CD14-positive monocyte (primary cell): ENCODE data around the gene FAM3C. TPM values are rescaled to one million over a fixed set of nuclear protein-coding genes. Genes with fewer than 3 reads are reported as not detected.

Experiments
- DNase-seq, 3 donors: peaks; one replicate each; pipeline ENCODE4 v3.0.0-alpha.2; 2011 to 2022
- H2AFZ ChIP-seq: 2 replicates; pipeline ENCODE4 v1.6.0; 2012; ENCODE audit warnings: mild to moderate bottlenecking, low read depth, low read length, inconsistent platforms; ENCODE audit not compliant: insufficient read depth, poor library complexity, severe bottlenecking
- H3K27ac ChIP-seq, 2 donors: 1 replicate in 1 of 2; 2 replicates in 1 of 2; pipeline ENCODE4 v1.5.1; 2012 to 2013; ENCODE audit warnings: low read length in 2 of 2, control low read depth in 1 of 2, inconsistent platforms in 1 of 2, low read depth in 1 of 2, mild to moderate bottlenecking in 1 of 2
- H3K27me3 ChIP-seq, 2 donors: one replicate each; pipeline versions ENCODE4 v1.6.0 to v1.6.1; 2011 to 2013; ENCODE audit warnings: low read length in 2 of 2; ENCODE audit not compliant: control insufficient read depth in 2 of 2, insufficient read depth in 2 of 2
- H3K36me3 ChIP-seq, 2 donors: replicated peaks in 1 of 2; 1 replicate in 1 of 2; 2 replicates in 1 of 2; pipeline versions ENCODE4 v1.5.1 to v1.6.1; 2012 to 2013; ENCODE audit warnings: low read length in 2 of 2, control low read depth in 1 of 2, inconsistent platforms in 1 of 2, mild to moderate bottlenecking in 1 of 2; ENCODE audit not compliant: insufficient read depth in 2 of 2, control insufficient read depth in 1 of 2
- H3K4me1 ChIP-seq, 2 donors: 1 replicate in 1 of 2; 2 replicates in 1 of 2; pipeline versions ENCODE4 v1.5.1 to v1.6.1; 2012 to 2013; ENCODE audit warnings: low read length in 2 of 2, control low read depth in 1 of 2, inconsistent platforms in 1 of 2, mild to moderate bottlenecking in 1 of 2, moderate library complexity in 1 of 2; ENCODE audit not compliant: insufficient read depth in 2 of 2, control insufficient read depth in 1 of 2
- H3K4me2 ChIP-seq: replicated peaks from 2 replicates; pipeline ENCODE3; 2012; ENCODE audit warnings: low read length, moderate library complexity, mild to moderate bottlenecking; ENCODE audit not compliant: poor library complexity, severe bottlenecking; ENCODE audit errors: extremely low read depth
- H3K4me3 ChIP-seq, 3 experiments: fragments of 200-600 bp in 1 of 3; sonication (generic) in 1 of 3; replicated peaks in 1 of 3; 1 replicate in 2 of 3; 2 replicates in 1 of 3; pipeline ENCODE4 v1.5.1; 2011 to 2013; ENCODE audit warnings: low read length in 3 of 3, mild to moderate bottlenecking in 3 of 3, control low read depth in 2 of 3, low read depth in 2 of 3, inconsistent platforms in 1 of 3, moderate library complexity in 1 of 3
- H3K79me2 ChIP-seq: 2 replicates; pipeline ENCODE4 v1.6.0; 2012; ENCODE audit warnings: mild to moderate bottlenecking, control low read depth, inconsistent platforms, low read length, moderate library complexity; ENCODE audit not compliant: insufficient read depth
- H3K9ac ChIP-seq: 2 replicates; pipeline ENCODE4 v1.6.0; 2017; ENCODE audit warnings: low read length, mild to moderate bottlenecking; ENCODE audit not compliant: insufficient read depth, poor library complexity, severe bottlenecking
- H3K9me3 ChIP-seq, 2 donors: replicated peaks in 1 of 2; 1 replicate in 1 of 2; 2 replicates in 1 of 2; pipeline versions ENCODE4 v1.5.1 to v1.6.1; 2012 to 2013; ENCODE audit warnings: low read length in 2 of 2, control low read depth in 1 of 2; ENCODE audit not compliant: control insufficient read depth in 1 of 2, insufficient read depth in 1 of 2
- H4K20me1 ChIP-seq: 2 replicates; pipeline ENCODE4 v1.6.0; 2012; ENCODE audit warnings: mild to moderate bottlenecking, low read length, control low read depth, moderate library complexity; ENCODE audit not compliant: insufficient read depth
- H3K27ac Mint-ChIP-seq, 7 donors: one replicate each; pipeline ENCODE4 v1.8.0; 2020; ENCODE audit warnings: mild to moderate bottlenecking in 7 of 7, mixed read lengths in 7 of 7, moderate library complexity in 6 of 7, inconsistent platforms in 2 of 7
- H3K27me3 Mint-ChIP-seq, 3 donors: one replicate each; pipeline ENCODE4 v1.8.0; 2021 to 2022; ENCODE audit warnings: low read depth in 3 of 3, mild to moderate bottlenecking in 3 of 3, mixed read lengths in 3 of 3, moderate library complexity in 3 of 3, inconsistent platforms in 1 of 3
- H3K36me3 Mint-ChIP-seq, 2 donors: one replicate each; pipeline ENCODE4 v1.8.0; 2020; ENCODE audit warnings: mixed read lengths in 2 of 2, inconsistent platforms in 1 of 2, mild to moderate bottlenecking in 1 of 2
- H3K4me1 Mint-ChIP-seq: one replicate; pipeline ENCODE4 v1.8.0; 2020; ENCODE audit warnings: mild to moderate bottlenecking, mixed read lengths
- H3K4me3 Mint-ChIP-seq, 2 donors: one replicate each; pipeline ENCODE4 v1.8.0; 2020; ENCODE audit warnings: mild to moderate bottlenecking in 2 of 2, mixed read lengths in 2 of 2, moderate library complexity in 1 of 2
- H3K9me3 Mint-ChIP-seq, 7 donors: one replicate each; pipeline ENCODE4 v1.8.0; 2020 to 2022; ENCODE audit warnings: mixed read lengths in 7 of 7, mild to moderate bottlenecking in 6 of 7, moderate library complexity in 6 of 7, inconsistent platforms in 2 of 7
- WGBS: methylation state at CpG from one replicate; pipeline ENCODE4 v1.1.5; 2013; ENCODE audit warnings: missing lambda C conversion rate; ENCODE audit not compliant: insufficient coverage; 5-methylcytosine and 5-hydroxymethylcytosine counted together
- intact Hi-C, 2 donors: fragments of 100-400 bp; cut with micrococcal nuclease; formaldehyde crosslinking; loops; one replicate each; pipeline versions ENCODE4 v1.15.0 to v1.15.1; 2023
- polyA plus RNA-seq, 3 donors: library from polyadenylated mRNA; depleted of rRNA in 1 of 3; unstranded in 2 of 3; stranded (reverse) in 1 of 3; fragments of 300-500 nt in 2 of 3; fragments of >200 nt in 1 of 3; fragmentation: Illumina TruSeq in 2 of 3; gene quantifications; 1 replicate in 2 of 3; 2 replicates in 1 of 3; pipeline ENCODE4 v1.2.3, GENCODE V29; 2012 to 2021
- TF ChIP-seq, protein P1 (sequence below): fragments of 200-600 bp; IDR thresholded peaks from one replicate; pipeline ENCODE4 v1.8.0; 2022; ENCODE audit warnings: antibody characterized with exemption, mild to moderate bottlenecking

The FAM3C gene
- polyA plus RNA-seq, 3 donors, result 5.5 to 13.0 (median 7.3) TPM

DNA sequence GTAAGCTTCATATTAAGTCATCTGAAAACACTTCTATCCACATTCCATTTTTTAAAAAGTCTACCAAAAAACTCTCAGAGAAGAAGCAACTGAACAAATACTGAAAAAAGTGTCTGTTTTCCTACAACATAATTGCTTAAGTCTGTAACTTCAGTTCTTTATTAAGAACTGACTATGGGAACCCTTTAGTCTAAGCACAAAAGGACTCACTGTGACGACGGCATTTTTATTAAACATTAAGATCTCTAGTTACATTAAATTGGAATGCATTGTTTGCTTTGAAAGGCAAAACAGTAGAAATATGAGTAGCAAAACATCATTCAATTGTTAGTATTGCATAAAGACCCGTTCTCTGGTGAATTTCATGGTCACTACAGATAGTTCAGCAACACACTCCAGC is 5.8 kb upstream of the FAM3C start:
- H3K4me3 Mint-ChIP-seq, result no peak overlapping the region
- H3K36me3 ChIP-seq, result no peaks in the 10 kb centered on the region
- peaks cover 0 to 2% (median 0%) of the 10 kb centered on the region in 7 donors for H3K9me3 Mint-ChIP-seq
- no peak overlapping the region for H3K9ac ChIP-seq
- no peak overlapping the region for H2AFZ ChIP-seq
- no peak overlapping the region for H3K4me3 ChIP-seq
- no peaks in the 10 kb centered on the region for H3K27me3 ChIP-seq
- no peaks in the 10 kb centered on the region for H3K4me1 Mint-ChIP-seq
- no peak for DNase-seq
- no peaks in the 10 kb centered on the region for H3K79me2 ChIP-seq
- no peaks in the 10 kb centered on the region for H3K4me1 ChIP-seq
- H4K20me1 ChIP-seq, result no peaks in the 10 kb centered on the region
- no peak overlapping the region for H3K27ac Mint-ChIP-seq
- no peak overlapping the region for H3K4me2 ChIP-seq
- WGBS, result no CpG with 5 or more reads among the region's 3 CpGs
- H3K27me3 Mint-ChIP-seq, result peaks cover 0 to 3% (median 3%) of the 10 kb centered on the region in 3 donors
- no peaks in the 10 kb centered on the region for H3K9me3 ChIP-seq
- H3K36me3 Mint-ChIP-seq, result no peaks in the 10 kb centered on the region
- intact Hi-C loops, result no loop called here
- no peak overlapping the region for H3K27ac ChIP-seq
- TF ChIP-seq, protein P1, sequence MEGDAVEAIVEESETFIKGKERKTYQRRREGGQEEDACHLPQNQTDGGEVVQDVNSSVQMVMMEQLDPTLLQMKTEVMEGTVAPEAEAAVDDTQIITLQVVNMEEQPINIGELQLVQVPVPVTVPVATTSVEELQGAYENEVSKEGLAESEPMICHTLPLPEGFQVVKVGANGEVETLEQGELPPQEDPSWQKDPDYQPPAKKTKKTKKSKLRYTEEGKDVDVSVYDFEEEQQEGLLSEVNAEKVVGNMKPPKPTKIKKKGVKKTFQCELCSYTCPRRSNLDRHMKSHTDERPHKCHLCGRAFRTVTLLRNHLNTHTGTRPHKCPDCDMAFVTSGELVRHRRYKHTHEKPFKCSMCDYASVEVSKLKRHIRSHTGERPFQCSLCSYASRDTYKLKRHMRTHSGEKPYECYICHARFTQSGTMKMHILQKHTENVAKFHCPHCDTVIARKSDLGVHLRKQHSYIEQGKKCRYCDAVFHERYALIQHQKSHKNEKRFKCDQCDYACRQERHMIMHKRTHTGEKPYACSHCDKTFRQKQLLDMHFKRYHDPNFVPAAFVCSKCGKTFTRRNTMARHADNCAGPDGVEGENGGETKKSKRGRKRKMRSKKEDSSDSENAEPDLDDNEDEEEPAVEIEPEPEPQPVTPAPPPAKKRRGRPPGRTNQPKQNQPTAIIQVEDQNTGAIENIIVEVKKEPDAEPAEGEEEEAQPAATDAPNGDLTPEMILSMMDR, result no peak

DNA sequence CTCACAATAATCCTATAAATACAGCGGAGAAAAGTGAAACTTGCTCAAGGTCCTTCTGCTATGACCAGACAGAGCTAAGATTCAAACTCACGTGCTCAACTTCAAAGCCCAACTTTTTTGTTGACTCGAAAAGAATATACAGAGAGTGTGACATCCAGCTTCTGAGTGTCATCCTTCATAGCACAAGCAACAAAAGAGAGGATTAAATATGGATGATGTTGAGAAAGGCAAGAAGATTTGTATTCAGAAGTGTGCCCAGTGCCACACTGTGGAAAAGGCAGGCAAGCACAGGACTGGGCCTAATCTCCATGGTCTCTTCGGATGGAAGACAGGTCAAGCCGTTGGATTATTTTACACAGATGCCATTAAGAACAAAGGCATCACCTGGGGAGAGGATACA is 2.1 kb upstream of the FAM3C start:
- no peak overlapping the region for H3K27ac ChIP-seq
- H3K4me2 ChIP-seq, result no peak overlapping the region
- H2AFZ ChIP-seq, result no peak overlapping the region
- no peaks in the 10 kb centered on the region for H3K27me3 ChIP-seq
- no peak for DNase-seq
- Mint-ChIP-seq H3K27me3 (peaks cover 0 to 1% (median 1%) of the 10 kb centered on the region in 3 donors), H3K9me3 (peaks cover 0 to 2% (median 0%) of the 10 kb centered on the region in 7 donors), H3K4me1 (peaks cover 14% of the 10 kb centered on the region), H3K36me3 (no peaks in the 10 kb centered on the region), H3K27ac (no peak overlapping the region), H3K4me3 (no peak overlapping the region)
- intact Hi-C loops, result no loop called here
- H3K9ac ChIP-seq, result no peak overlapping the region
- H4K20me1 ChIP-seq, result no peaks in the 10 kb centered on the region
- H3K79me2 ChIP-seq, result no peaks in the 10 kb centered on the region
- peaks cover 10 to 14% of the 10 kb centered on the region in 2 donors for H3K4me1 ChIP-seq
- H3K9me3 ChIP-seq, result no peaks in the 10 kb centered on the region
- no CpG with 5 or more reads among the region's 5 CpGs for whole genome bisulfite sequencing
- no peaks in the 10 kb centered on the region for H3K36me3 ChIP-seq
- H3K4me3 ChIP-seq, result no peak overlapping the region
- TF ChIP-seq, protein P1, result no peak
